ENCODE results near the gene MACROH2A1. TPM values are rescaled to one million over a fixed set of nuclear protein-coding genes. Genes with fewer than 3 reads are reported as not detected.
A peak's percentile ranks its signal among the peaks of the same experiment; 100 is the strongest.
"Not testable (repeated sequence)": the region's sequence is repeated elsewhere in the genome, so short reads cannot be mapped to it uniquely, and the experiment has no call there.

MACROH2A1 gene
- total RNA-seq, 1 donor from 2014 or later = 151 TPM

GRCh38 chr5:135379046-135379654 lies 19.9 kb downstream of the MACROH2A1 start:
- no peak for DNase-seq (ENCODE audit: low read depth in 2 of 2)

GRCh38 chr5:135377751-135378680 lies 21.0 kb downstream of the MACROH2A1 start:
- no peak for DNase-seq (ENCODE audit: low read depth in 2 of 2)

DNA sequence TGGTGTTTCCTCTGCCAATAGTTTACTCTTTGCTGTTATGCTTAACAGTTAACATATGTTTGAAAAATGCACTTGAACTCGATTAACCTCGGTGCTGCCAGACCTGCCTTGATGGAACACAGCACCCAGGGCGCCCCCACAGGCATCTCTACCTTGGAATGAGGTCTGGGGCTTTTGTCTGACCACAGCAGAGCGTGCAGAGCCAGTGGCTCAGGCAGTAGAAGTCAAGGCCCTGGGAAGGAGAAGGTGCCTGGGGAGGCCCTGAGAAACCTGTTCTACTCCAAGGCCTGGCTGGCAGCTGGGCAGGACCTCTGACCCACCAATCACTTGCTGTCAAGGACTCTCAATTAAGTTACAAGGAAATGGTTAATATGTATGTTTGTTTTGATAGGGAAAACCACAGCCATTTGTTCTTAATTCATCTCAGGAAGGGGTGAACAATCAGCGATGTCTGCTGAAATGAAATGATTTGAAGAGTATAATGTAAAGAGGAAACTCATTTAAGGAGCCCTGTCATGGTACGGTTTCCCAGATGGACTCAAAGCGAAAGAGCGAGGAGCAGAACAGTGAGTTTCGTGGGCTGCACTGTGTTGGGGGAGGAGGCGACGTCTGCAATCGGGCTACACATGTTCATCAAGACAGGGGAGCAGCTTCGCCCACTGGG lies 21.9 kb downstream of the MACROH2A1 start:
- peak in 1 of 2 donors; percentile 71 for DNase-seq (ENCODE audit: low read depth in 2 of 2)

- DNase-seq (ENCODE audit: low read depth in 2 of 2) = no peak
Observed at GRCh38 chr5:135375040-135375793, 23.8 kb downstream of the MACROH2A1 start.

- DNase-seq (ENCODE audit: low read depth in 2 of 2) = no peak
Observed at GRCh38 chr5:135373736-135374515, 25.1 kb downstream of the MACROH2A1 start.

DNA sequence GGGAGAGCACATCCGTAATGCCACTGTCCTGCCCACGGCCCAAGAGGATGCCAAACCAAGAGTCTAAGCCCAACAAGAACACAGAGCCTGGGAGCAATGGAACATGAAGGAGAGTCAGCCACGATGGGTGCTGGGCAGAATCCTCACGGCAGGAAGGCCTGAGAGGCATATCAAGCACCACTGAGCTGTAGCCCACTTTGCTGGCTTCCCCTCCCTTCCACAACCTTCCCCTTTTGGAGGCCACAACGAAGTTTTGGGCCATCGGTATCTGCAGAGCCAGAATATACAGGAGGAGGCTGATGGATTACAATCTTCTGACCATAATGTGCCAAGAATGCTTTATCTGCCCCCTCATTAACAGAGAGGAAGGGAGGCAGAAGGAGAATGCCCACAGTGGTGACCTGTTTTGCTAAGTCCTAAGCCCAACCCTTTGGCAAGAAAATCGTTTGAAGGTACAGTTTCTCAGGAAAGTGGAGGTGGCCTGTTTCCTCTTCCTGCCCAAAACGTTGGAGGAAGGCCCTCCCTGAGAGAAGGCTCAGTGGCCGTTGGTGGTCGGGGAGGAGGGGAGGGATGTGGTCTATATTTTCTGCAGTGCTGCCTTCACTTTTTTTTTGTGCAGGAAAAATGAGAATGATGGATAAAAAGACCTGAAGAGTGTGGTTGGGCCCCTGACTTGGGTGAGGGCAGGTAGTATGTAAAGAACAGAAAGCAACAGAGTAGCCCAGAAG lies 26.2 kb downstream of the MACROH2A1 start:
- no peak for DNase-seq (ENCODE audit: low read depth in 2 of 2)

- no peak for DNase-seq (ENCODE audit: low read depth in 2 of 2)
Observed at GRCh38 chr5:135371622-135372232, 27.3 kb downstream of the MACROH2A1 start.

- no peak for DNase-seq (ENCODE audit: low read depth in 2 of 2)
Observed at GRCh38 chr5:135369952-135370351, 29.1 kb downstream of the MACROH2A1 start.

- no peak for DNase-seq (ENCODE audit: low read depth in 2 of 2)
Observed at GRCh38 chr5:135367554-135367953, 31.5 kb downstream of the MACROH2A1 start.

- no peak for DNase-seq (ENCODE audit: low read depth in 2 of 2)
Observed at GRCh38 chr5:135367076-135367475, 32.0 kb downstream of the MACROH2A1 start.

- DNase-seq (ENCODE audit: low read depth in 2 of 2) = no peak
Observed at GRCh38 chr5:135365281-135365680, 33.8 kb downstream of the MACROH2A1 start.

DNA sequence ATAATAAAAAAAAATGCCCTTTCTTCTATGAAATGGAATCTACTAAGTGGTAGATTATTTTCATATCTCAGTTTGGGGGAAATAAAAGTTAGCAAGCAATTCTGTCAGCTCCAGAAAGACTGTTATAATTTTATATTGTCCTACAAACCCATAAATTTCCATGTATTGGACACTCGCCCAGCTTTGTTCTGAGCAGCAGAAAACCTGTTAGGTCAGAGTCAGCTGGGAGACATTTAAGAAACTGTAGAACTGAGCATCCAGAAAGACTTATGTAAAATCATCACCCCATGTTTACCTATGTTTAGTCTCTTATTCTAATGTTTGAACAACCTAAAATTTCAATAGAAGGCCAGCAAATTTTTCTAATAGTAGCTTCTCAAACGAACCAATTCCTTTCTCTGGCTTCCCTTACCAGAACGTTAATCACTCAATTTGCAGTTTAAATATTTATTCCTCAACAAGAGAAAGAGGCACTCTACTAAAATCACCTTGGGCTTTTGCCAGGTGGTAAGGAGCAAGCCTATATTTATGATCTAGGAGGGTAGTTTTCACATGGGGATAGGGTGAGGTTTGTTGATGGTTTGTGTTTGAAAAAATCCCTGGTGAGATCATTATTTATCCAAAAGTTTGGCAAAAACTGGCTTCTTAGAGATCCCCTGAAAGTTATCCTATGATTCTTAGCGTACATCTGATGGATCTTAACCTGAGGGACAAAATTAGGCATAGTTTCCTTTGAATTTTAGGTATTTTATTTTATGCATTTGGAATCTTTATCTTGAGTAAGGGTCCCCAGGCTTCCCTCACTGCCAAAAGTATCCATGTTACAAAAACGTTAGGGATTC lies 34.4 kb downstream of the MACROH2A1 start:
- DNase-seq (ENCODE audit: low read depth in 2 of 2) = peak in 1 of 2 donors; percentile 47

GRCh38 chr5:135363342-135363741 lies 35.7 kb downstream of the MACROH2A1 start:
- DNase-seq (ENCODE audit: low read depth in 2 of 2) = not testable (repeated sequence)

- DNase-seq (ENCODE audit: low read depth in 2 of 2) = no peak
Observed at GRCh38 chr5:135362102-135362501, 36.9 kb downstream of the MACROH2A1 start.

DNA sequence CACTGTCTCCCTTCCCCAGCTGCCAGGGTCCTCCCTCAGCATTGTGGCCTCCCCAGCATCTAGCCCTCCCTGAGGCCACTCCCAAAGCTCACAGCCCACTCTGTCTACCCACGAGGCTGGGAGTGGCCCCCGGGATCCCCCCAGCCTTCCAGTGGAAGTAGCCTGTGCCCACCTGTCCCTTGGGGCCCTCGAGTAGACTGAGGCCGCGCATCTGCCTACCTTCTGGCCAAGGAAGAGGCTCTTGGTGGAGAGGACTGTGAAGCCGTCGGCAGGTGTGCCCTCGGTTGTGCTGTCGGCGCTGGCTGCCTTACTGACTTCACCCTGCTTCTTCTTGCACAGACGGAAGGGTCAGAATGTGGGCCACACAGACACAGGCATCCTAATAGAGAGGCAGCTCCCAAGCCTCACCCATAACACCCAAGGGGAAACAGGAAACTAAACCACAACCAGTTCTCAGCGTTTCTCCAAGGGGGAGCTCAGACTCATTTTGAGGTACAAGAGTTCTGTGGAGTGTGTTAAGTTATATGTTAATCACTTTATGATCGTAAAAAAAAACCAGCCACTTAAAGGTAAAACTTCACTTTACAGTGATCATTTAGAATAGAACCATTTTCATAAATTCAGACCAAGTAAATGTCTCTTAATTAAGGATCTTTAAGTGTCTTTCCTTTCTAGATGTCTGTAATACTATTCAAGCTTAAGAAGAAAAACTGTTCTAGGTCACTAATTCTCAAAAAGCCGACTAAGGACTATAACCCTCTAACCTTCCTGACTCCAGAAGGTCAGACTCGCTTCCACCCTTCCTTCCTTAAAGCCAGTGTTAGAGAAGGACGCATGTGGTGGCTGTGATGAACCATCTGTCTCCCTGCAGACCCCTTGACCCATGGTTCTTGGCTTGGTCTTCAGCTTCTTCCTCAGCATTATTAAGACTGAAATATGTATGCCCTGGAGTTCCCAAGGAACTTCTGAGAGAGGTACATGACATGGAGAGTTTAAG lies 38.5 kb downstream of the MACROH2A1 start:
- no peak for DNase-seq (ENCODE audit: low read depth in 2 of 2)

DNA sequence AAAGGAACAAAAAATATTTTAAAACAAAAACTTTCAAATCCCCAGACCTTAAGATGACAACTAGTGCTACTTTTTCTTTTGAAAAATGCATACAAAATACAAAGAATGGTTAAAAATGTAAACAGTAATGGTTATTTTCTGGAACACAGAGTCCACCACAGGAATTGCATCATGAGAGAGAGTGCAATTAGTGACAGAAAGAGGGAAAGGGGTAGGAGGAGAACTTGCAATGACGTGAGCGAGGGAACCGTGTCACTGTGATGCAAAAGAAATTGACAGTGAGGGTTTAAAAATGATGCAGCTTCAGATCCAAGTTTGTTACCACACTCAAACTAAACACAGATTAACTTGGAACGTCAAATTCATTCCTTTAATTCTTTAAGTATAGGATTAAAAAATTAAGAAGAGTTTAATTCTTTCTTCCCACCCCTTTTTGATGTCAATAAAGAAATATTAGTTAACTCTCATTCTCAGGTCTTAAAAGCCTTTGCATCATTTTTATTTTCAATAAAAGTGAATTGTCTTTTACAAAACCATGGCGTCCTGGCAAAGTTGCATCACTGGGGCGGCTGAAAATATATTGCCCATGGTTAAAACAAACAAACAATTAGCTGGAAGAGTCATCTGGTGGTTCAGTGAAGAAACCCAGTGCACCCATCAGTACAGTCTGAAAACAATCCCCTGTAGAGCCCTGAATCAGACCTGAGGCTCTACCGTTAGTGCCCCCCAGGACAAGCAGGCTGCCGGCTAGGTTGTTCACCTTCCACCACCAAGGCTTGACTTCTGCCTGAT lies 39.5 kb downstream of the MACROH2A1 start:
- no peak for DNase-seq (ENCODE audit: low read depth in 2 of 2)

- DNase-seq (ENCODE audit: low read depth in 2 of 2) = no peak
Observed at GRCh38 chr5:135357685-135358084, 41.3 kb downstream of the MACROH2A1 start.

All from lung microvascular endothelial cell (primary cell).